Suprapubic skin (tissue), 4 donors: Measurements from ENCODE around the gene TCL1B.

ENCODE experiments used
- EP300 ChIP-seq: sonication (generic); formaldehyde crosslinking; IDR thresholded peaks from one replicate; pipeline ENCODE4 v1.6.1; 2017; ENCODE audit warnings: antibody characterized with exemption
- POLR2A ChIP-seq, 2 donors: fragments of 450-650 bp; IDR thresholded peaks; one replicate each; pipeline ENCODE4 v1.6.1; 2017; ENCODE audit warnings: antibody characterized with exemption in 2 of 2, mild to moderate bottlenecking in 2 of 2, moderate library complexity in 2 of 2
- POLR2AphosphoS5 ChIP-seq, 3 donors: sonication (generic); formaldehyde crosslinking; IDR thresholded peaks; one replicate each; pipeline ENCODE4 v1.6.1; 2017; ENCODE audit warnings: antibody characterized with exemption in 3 of 3
- TF ChIP-seq, protein P1 (sequence below), 2 donors: fragments of 200-600 bp in 1 of 2; fragments of 450-650 bp in 1 of 2; sonication (generic) in 1 of 2; IDR thresholded peaks; one replicate each; pipeline ENCODE4 v1.5.1; 2016 to 2019; ENCODE audit warnings: antibody characterized with exemption in 2 of 2, mild to moderate bottlenecking in 1 of 2, moderate library complexity in 1 of 2

DNA sequence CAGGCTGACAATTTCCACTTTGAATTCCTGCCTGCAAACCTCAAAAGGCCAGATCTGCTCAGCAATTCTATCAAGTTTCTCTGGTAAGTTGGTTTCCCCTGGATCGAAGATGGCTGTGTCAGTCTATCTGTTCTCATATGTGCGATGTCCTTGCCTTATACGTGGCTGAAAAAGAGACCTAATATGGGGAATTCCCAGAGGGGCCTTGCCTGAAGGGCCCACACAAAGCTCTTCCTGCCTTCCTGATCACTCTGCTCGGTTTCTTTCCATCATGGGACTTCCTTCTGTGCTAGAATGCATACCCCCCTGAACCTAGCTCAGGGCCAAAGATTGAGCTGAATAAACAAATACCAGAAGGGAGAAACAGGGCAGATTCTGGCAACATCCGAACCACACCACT is 13.2 kb downstream of the TCL1B start:
- no peak for TF ChIP-seq POLR2AphosphoS5 (IDR thresholded peaks at IDR 0.05)
- TF ChIP-seq, protein P1, sequence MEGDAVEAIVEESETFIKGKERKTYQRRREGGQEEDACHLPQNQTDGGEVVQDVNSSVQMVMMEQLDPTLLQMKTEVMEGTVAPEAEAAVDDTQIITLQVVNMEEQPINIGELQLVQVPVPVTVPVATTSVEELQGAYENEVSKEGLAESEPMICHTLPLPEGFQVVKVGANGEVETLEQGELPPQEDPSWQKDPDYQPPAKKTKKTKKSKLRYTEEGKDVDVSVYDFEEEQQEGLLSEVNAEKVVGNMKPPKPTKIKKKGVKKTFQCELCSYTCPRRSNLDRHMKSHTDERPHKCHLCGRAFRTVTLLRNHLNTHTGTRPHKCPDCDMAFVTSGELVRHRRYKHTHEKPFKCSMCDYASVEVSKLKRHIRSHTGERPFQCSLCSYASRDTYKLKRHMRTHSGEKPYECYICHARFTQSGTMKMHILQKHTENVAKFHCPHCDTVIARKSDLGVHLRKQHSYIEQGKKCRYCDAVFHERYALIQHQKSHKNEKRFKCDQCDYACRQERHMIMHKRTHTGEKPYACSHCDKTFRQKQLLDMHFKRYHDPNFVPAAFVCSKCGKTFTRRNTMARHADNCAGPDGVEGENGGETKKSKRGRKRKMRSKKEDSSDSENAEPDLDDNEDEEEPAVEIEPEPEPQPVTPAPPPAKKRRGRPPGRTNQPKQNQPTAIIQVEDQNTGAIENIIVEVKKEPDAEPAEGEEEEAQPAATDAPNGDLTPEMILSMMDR (IDR thresholded peaks at IDR 0.05): no peak
- TF ChIP-seq POLR2A (IDR thresholded peaks at IDR 0.05): no peak
- no peak for TF ChIP-seq EP300
